ENCODE data around the gene BMPR1A.
"Not testable (repeated sequence)": the region's sequence is repeated elsewhere in the genome, so short reads cannot be mapped to it uniquely, and the experiment has no call there.

BMPR1A gene

GRCh38 chr10:86851328-86852207, 95.1 kb downstream of the BMPR1A start:
- DNase-seq, result no peak

GRCh38 chr10:86853582-86853981, 97.2 kb downstream of the BMPR1A start:
- not testable (repeated sequence) for DNase-seq

GRCh38 chr10:86855513-86855912, 99.1 kb downstream of the BMPR1A start:
- DNase-seq, result no peak

- no peak for DNase-seq
These were observed 99.7 kb downstream of the BMPR1A start for GRCh38 chr10:86856156-86856555.

- no peak for DNase-seq
These were observed 100.8 kb downstream of the BMPR1A start for GRCh38 chr10:86857128-86857721.

GRCh38 chr10:86858011-86858410, 101.6 kb downstream of the BMPR1A start:
- no peak for DNase-seq

- no peak for DNase-seq
These were observed 104.9 kb downstream of the BMPR1A start for GRCh38 chr10:86861351-86861750.

GRCh38 chr10:86862373-86862772, 106.0 kb downstream of the BMPR1A start:
- no peak for DNase-seq

- DNase-seq, result no peak
These were observed 106.5 kb downstream of the BMPR1A start for GRCh38 chr10:86862786-86863483.

- DNase-seq, result no peak
These were observed 107.0 kb downstream of the BMPR1A start for GRCh38 chr10:86863484-86863842.

- DNase-seq, result not testable (repeated sequence)
These were observed 108.8 kb downstream of the BMPR1A start for GRCh38 chr10:86865011-86865811.

- DNase-seq, result no peak
These were observed 110.7 kb downstream of the BMPR1A start for GRCh38 chr10:86867149-86867548.

GRCh38 chr10:86868353-86868752, 111.9 kb downstream of the BMPR1A start:
- DNase-seq, result no peak

- no peak for DNase-seq
These were observed 114.3 kb downstream of the BMPR1A start for GRCh38 chr10:86870679-86871078.

GRCh38 chr10:86871563-86872183, 115.3 kb downstream of the BMPR1A start:
- DNase-seq, result no peak

GRCh38 chr10:86872757-86873156, 116.3 kb downstream of the BMPR1A start:
- peak; percentile 2 for DNase-seq

GRCh38 chr10:86876748-86877147, 120.3 kb downstream of the BMPR1A start:
- no peak for DNase-seq

GRCh38 chr10:86878983-86879713, 122.7 kb downstream of the BMPR1A start:
- no peak for DNase-seq

- DNase-seq, result no peak
These were observed 124.6 kb downstream of the BMPR1A start for GRCh38 chr10:86880971-86881370.

GRCh38 chr10:86888585-86889381, 132.4 kb downstream of the BMPR1A start:
- DNase-seq, result no peak

GRCh38 chr10:86889997-86890396, 133.6 kb downstream of the BMPR1A start:
- no peak for DNase-seq

All from CD4-positive, alpha-beta T cell treated with Interferon gamma for 1 hour (primary cell).